GM18867 (cell line): ENCODE measurements around the gene PPFIA2.
"Not testable (repeated sequence)": the region's sequence is repeated elsewhere in the genome, so short reads cannot be mapped to it uniquely, and the experiment has no call there.

Experiments
- ATAC-seq: cut with Tn5 transposase; IDR thresholded peaks from one replicate; pipeline ENCODE4 v1.9.1; 2021; ENCODE audit warnings: mild to moderate bottlenecking, moderate library complexity; ENCODE audit not compliant: unreplicated experiment

PPFIA2 gene

GRCh38 chr12:81222846-81223592 is 536.1 kb downstream of the PPFIA2 start:
- ATAC-seq, result no peak

GRCh38 chr12:81221681-81222080 is 537.5 kb downstream of the PPFIA2 start:
- ATAC-seq, result no peak

GRCh38 chr12:81216739-81217138 is 542.4 kb downstream of the PPFIA2 start:
- no peak for ATAC-seq

GRCh38 chr12:81212996-81213696 is 546.0 kb downstream of the PPFIA2 start:
- no peak for ATAC-seq

- no peak for ATAC-seq
Measured at GRCh38 chr12:81211306-81211705, 547.8 kb downstream of the PPFIA2 start.

GRCh38 chr12:81209772-81210225 is 549.4 kb downstream of the PPFIA2 start:
- not testable (repeated sequence) for ATAC-seq

- no peak for ATAC-seq
Measured at GRCh38 chr12:81209012-81209411, 550.1 kb downstream of the PPFIA2 start.

GRCh38 chr12:81208187-81208911 is 550.8 kb downstream of the PPFIA2 start:
- no peak for ATAC-seq
